Astrocyte (in vitro differentiated cells and primary cell): ENCODE measurements around the gene RABGGTA.

ENCODE experiments used
- CTCF ChIP-seq: IDR thresholded peaks from 2 replicates; pipeline ENCODE4 v1.5.1; 2011; ENCODE audit warnings: low read depth, mild to moderate bottlenecking, inconsistent platforms, low read length, moderate library complexity; ENCODE audit not compliant: insufficient read depth
- EZH2 ChIP-seq: IDR thresholded peaks from 2 replicates; pipeline ENCODE4 v1.6.1; 2012; ENCODE audit warnings: mild to moderate bottlenecking, low read length, inconsistent platforms; ENCODE audit not compliant: insufficient read depth

GRCh38 chr14:24282736-24283135 lies 11.3 kb upstream of the RABGGTA start:
- TF ChIP-seq CTCF (no peak), EZH2 (no peak)
